ENCODE data around the gene KIAA0232.
"Not testable (repeated sequence)": the region's sequence is repeated elsewhere in the genome, so short reads cannot be mapped to it uniquely, and the experiment has no call there.

Gene KIAA0232

GRCh38 chr4:6900181-6900812 is 117.8 kb downstream of the KIAA0232 start:
- DNase-seq = no peak

GRCh38 chr4:6900956-6901355 is 118.4 kb downstream of the KIAA0232 start:
- DNase-seq = no peak

GRCh38 chr4:6901669-6902317 is 119.3 kb downstream of the KIAA0232 start:
- DNase-seq = no peak

- DNase-seq = no peak
Measured at GRCh38 chr4:6902318-6903042, 120.0 kb downstream of the KIAA0232 start.

- peak in 13 of 51 donors; percentile 19 to 64 (median 44) for DNase-seq
Measured at GRCh38 chr4:6905516-6906445, 123.3 kb downstream of the KIAA0232 start.

GRCh38 chr4:6906486-6906885 is 124.0 kb downstream of the KIAA0232 start:
- DNase-seq = not testable (repeated sequence)

- peak in 8 of 51 donors; percentile 26 to 49 (median 42) for DNase-seq
Measured at GRCh38 chr4:6907658-6908191, 125.2 kb downstream of the KIAA0232 start.

- no peak for DNase-seq
Measured at GRCh38 chr4:6908432-6909112, 126.0 kb downstream of the KIAA0232 start.

- peak; percentile 51 to 98 (median 87) for DNase-seq
Measured at GRCh38 chr4:6909113-6909969, 126.8 kb downstream of the KIAA0232 start, which contains the start of gene TBC1D14. TBC1D14 (plus strand) TSS chr4:6909826; CDS start chr4:6923390, 13,564 bp downstream.

- DNase-seq = peak in 1 of 51 donors; percentile 54
Measured at GRCh38 chr4:6909970-6910339, 127.4 kb downstream of the KIAA0232 start.

- no peak for DNase-seq
Measured at GRCh38 chr4:6910340-6910959, 127.9 kb downstream of the KIAA0232 start.

- DNase-seq = no peak
Measured at GRCh38 chr4:6910960-6911874, 128.7 kb downstream of the KIAA0232 start.

- not testable (repeated sequence) for DNase-seq
Measured at GRCh38 chr4:6911917-6912316, 129.4 kb downstream of the KIAA0232 start.

- DNase-seq = peak in 5 of 51 donors; percentile 26 to 49 (median 32)
Measured at GRCh38 chr4:6912441-6912840, 129.9 kb downstream of the KIAA0232 start.

- no peak for DNase-seq
Measured at GRCh38 chr4:6913350-6913905, 130.9 kb downstream of the KIAA0232 start.

- no peak for DNase-seq
Measured at GRCh38 chr4:6914448-6914847, 131.9 kb downstream of the KIAA0232 start.
